ENCODE measurements around the gene ADGRG7.

The ADGRG7 gene

DNA sequence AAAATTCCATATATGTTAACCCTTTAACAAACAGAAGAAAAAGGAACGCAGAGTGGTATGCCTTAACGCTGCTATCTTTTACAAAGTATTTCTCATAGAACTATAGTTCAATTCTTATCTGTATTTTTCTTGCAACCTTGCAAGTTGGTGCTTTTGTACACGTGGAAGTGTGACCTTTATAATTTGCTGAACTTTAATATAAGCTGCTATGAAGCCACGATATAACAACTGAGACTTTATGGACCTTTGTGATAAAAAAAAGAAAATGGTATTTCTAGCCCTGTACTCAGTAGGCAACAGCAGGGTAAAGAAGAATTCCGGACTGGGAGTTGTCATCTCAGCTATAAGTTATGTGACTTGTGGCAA is 93.6 kb downstream of the ADGRG7 start:
- DNase-seq: no peak

- no peak for DNase-seq
These were observed 94.5 kb downstream of the ADGRG7 start for GRCh38 chr3:100703865-100704264.

- no peak for DNase-seq
These were observed 97.0 kb downstream of the ADGRG7 start for GRCh38 chr3:100706365-100706764.

DNA sequence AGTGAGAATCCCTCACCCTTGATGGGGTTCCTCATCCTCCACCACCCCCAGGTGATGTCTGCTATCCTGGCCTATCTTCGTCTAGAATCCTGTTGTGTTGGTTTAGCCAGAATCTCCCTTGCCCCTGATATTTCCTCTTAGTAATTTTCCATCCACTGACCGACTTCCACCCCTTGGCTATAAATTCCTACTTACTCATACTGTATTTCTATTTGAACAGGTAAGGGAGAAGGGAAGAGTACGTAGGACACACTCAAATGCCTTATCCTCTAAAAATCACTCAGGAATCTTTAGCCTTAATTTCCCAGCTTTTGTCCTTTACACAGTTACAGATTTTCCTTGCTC is 99.2 kb downstream of the ADGRG7 start:
- no peak for DNase-seq

DNA sequence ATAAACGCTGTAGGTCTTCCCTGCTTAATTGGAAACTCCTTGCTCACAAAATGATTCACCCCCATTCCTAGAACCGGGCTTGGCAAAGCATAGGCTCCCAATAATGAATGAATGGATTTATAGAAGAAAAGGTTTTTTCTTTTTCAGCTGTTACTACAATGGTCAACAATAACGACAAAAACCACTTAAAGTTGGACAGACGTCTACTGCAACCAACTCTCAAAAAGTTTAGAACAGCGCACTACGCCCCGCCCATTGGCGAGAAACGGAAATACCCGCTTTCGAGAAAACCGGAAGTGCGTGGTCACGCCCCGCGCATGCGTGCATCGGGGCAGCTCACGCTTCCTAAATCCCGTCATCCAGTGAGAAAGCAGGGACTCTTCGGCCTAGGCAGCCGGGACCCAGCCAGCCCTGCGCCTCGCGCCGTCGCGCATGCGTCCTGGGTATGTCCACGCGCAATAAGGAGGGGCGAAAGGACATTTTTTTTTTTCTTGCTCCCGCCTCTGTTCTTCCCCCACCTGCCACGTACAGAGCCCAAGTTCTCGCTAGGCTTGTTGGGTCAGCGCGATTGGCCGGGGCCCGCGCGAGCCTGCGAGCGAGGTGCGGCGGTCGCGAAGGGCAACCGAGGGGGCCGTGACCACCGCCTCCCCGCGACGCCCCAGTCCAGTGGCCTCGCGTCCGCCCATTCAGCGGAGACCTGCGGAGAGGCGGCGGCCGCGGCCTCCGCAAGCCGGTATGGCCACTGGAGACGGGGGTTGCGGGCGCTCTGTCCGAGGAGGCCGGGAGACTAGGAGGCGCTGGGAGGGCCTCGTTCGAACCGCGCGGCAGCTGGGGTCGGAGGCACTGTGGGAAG is 99.8 kb downstream of the ADGRG7 start, which contains the start of gene TFG:
TFG (plus strand) TSS at position 506 of the 853 bp plus-strand sequence. CDS start 4,192 bp downstream, outside the sequence.
- DNase-seq: peak; percentile 98

DNA sequence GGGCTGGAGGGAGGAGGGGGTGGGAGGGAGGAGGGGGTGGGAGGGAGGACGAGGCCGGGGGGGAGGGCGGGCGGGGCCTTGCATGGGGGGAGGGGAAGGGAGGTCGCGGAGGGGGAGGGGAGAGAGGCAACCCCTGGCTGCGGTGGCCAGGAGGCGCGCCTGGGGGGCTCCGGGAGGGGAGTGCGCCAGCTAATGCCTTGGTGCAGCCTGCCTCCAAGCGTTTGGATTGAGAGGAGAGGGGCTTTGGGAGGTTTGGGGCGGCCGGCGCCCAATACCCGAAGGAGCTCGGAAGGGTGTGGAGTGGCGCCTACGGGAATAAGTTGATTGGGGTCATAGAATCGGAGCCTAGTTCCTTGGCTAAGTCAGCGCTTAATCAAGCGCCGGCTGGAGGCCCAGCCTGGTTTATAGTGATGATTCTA is 100.5 kb downstream of the ADGRG7 start:
- DNase-seq: peak; percentile 74

DNA sequence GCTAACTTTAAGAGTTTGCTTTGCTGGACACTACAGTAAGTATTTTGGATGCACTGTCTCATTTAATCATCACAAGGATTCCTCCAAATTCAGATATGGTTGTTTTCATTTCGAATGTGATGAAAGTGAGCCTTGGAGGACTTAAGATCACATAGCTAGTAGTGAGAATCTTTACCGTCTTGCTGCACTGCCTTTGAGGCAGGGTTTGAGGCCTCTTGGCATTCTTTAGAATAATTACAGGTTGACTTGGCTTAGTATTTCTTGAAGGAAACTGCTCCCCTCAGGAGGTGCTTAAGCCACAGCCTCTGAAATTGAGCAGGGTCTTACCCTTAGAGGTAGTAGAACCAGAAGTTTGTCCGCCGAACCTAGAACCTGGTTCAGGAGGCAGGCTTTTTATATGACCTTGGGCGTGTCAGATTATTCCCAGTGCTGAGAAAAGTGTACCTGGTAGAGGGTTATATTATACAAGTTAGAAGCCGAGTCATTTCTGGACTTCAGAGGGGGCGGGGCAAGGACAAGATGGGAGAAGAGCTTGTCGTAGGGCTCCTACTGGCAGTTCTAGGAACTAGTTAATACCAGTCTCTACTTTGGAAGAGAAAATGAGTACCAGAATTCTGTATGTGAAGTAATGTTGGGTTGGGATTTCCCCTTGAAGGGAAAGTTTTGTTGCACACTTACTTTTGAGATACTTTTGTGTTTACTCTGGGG is 101.0 kb downstream of the ADGRG7 start:
- DNase-seq: no peak

DNA sequence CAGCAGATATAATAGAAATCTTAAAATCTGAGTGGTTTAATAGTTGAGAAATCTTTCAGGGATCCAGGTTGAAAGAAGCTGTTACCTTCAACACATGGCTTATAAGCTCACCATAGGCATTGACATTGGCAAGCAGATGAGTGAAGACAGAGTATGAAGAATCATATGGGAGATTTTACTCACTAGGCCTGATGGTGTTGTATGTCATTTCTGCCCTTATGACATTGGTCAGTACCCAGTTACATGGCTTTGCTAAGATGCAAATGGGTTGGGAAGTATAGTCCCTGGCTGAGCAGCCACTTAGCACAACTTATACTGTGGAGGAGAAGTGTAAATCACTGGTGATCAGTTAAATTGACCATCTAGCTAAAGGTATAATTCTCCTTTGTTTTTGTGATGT is 105.8 kb downstream of the ADGRG7 start:
- DNase-seq: no peak

DNA sequence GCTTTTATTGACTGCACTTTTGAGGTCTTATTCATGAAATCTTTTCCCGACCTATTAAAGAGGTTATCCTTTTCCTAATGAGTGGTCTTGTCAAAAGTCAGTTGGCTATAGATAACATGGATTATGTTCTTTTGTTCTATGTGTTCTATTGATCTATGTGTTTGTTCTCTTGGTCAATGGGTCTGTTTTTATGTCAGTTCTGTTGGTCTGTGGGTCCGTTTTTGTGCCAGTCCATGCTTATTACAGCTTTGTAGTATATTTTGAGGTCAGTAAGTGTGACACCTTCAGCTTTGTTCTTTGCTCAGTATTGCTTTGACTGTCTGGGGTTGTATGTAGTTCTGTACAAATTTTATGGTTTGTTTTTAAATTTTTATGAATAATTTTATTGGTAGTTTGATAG is 107.7 kb downstream of the ADGRG7 start:
- DNase-seq: no peak

GRCh38 chr3:100717637-100718487 is 108.5 kb downstream of the ADGRG7 start:
- no peak for DNase-seq

- DNase-seq: no peak
These were observed 109.7 kb downstream of the ADGRG7 start for GRCh38 chr3:100719136-100719535.

DNA sequence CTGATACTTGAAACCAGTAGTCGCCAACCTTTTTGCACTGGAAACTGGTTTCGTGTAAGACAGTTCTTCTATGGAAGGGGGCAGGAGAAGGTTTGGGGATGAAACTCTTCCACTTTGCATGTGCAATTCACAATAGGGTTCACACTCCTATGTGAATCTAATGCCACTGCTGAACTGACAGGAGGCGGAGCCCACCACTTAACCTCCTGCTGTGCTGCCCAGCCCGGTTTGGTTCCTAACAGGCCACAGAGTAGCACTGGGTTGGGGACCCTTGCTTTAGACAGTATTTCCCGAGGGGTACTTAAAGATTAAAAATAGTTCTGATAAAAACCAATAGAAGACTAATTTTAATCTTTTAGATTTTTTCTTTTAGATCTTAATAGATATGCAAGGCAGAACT is 111.0 kb downstream of the ADGRG7 start:
- no peak for DNase-seq

DNA sequence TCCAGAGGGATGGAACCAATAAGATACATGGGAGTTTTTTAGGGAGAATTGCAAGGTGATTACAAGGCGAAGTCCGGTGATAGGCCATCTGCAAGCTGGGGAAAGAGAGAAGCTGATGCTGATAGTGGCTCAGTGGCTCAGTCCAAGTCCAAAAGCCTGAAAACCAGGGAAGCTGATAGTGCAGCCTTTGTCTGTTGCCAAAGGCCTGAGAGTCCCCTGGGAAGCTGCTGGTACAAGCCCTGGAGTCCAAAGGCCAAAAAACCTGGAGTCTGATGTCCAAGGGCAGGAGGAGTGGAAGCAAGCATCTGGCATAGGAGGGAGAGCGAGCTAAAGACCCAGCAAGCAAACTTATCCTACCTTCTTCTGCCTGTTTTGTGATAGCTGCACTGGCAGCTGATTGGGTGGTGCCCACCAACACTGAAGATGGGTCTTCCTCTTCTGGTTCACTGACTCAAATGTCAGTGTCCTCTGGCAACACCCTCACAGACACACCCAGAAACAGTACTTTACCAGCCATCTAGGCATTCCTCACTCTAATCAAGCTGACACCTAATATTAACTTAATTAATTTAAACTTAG is 116.6 kb downstream of the ADGRG7 start:
- DNase-seq: no peak

GRCh38 chr3:100726706-100727105 is 117.3 kb downstream of the ADGRG7 start:
- DNase-seq: no peak

- no peak for DNase-seq
These were observed 121.1 kb downstream of the ADGRG7 start for GRCh38 chr3:100730524-100730923.

- no peak for DNase-seq
These were observed 123.0 kb downstream of the ADGRG7 start for GRCh38 chr3:100732435-100732834.

DNA sequence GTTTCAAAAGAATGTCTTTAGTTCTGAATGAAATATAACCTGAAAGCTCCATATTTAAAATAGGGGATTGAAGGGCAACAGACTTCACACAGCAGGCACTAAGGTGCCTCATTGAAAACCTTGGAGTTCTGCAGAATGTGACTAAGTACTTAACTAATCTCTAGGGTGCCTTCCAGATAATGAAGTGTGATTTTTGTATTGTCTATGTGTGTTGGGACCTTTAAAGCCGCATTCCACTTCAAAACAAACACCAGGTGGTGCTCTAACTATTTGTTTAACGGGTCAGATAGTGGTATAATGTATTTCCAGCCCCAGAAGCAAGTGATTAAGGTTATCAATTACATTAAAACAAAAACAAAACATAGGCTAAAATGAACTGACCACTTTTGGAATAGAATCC is 127.9 kb downstream of the ADGRG7 start:
- no peak for DNase-seq

DNA sequence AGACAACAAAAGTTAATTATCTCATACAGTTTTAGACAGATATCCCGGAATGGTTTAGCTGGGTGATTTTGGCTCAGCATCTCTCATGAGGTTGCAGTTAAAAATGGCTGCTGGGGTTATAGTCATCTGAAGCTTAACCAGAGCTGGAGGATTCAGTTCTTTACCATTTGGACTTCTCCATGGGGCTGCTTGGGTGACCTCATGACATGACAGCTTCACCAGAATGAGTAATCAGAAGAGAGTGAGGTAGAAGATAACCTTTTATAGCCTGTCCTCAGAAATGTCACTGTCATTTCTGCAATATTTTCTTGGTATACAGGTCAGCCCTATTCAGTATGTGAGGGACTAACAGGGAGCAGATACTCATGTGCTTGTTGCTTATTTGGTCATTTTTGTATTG is 130.8 kb downstream of the ADGRG7 start:
- no peak for DNase-seq

GRCh38 chr3:100743535-100743934 is 134.1 kb downstream of the ADGRG7 start:
- no peak for DNase-seq

DNA sequence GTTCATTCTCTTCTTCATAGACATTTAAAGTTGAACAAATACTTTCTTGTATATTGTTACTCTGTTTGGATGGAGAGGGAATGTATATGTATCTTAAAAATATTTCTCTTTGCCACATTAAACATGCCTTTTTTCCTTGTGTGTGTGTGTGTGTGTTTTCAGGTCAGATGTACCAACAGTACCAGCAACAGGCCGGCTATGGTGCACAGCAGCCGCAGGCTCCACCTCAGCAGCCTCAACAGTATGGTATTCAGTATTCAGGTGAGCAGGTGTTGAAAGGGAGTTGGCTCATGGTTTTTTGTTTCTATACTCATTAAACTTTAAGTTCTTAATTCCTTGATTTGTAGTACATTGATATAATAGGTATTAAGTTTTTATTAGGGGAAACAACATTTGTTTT is 135.3 kb downstream of the ADGRG7 start:
- no peak for DNase-seq

Data from NCI-H2171 (cell line).